ENCODE measurements around the gene PRDM16. TPM values are rescaled to one million over a fixed set of nuclear protein-coding genes. Genes with fewer than 3 reads are reported as not detected.
A peak's percentile ranks its signal among the peaks of the same experiment; 100 is the strongest.

The PRDM16 gene
- total RNA-seq, 4 donors from 2014 or later = 5.9 to 41.7 (median 11.2) TPM

DNA sequence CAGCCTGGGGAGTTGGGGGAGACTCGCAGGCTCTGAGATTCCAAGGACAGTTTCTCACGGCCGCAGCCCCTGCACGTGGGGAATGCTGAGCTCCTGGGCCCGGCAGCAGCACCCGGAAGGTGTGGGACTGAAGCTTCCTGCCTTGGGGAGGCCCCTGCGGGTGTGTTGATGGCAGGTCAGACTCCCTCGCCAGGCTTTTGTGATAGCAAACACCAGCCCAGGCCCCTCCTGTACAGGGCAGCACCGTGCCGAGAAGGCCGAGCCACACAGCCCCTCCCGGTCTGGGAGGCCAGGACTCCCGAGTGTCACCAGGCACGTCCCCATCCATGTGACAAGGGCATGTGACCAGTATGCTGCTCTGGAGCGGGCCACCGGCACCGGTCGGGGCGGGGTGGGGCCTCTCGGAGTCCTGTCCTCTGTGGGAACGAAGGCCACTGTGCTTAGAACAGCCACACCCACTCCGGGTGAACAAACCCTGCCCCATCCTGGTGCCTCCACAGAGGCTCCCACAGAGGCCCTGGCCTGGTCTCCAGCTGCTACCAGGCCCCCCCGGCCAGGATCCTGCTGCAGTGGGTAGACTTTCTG lies 354.3 kb downstream of the PRDM16 start:
- Histone ChIP-seq H3K27ac (peak overlapping the region; percentile 81 to 93 (median 89)), H3K4me3 (no peak overlapping the region), H3K4me1 (peaks cover 0 to 55% (median 24%) of the 10 kb centered on the region in 4 donors), H3K36me3 (peaks cover 0 to 33% (median 0%) of the 10 kb centered on the region in 3 donors), H3K27me3 (no peaks in the 10 kb centered on the region), H3K9me3 (no peaks in the 10 kb centered on the region)
- TF ChIP-seq, protein P1, sequence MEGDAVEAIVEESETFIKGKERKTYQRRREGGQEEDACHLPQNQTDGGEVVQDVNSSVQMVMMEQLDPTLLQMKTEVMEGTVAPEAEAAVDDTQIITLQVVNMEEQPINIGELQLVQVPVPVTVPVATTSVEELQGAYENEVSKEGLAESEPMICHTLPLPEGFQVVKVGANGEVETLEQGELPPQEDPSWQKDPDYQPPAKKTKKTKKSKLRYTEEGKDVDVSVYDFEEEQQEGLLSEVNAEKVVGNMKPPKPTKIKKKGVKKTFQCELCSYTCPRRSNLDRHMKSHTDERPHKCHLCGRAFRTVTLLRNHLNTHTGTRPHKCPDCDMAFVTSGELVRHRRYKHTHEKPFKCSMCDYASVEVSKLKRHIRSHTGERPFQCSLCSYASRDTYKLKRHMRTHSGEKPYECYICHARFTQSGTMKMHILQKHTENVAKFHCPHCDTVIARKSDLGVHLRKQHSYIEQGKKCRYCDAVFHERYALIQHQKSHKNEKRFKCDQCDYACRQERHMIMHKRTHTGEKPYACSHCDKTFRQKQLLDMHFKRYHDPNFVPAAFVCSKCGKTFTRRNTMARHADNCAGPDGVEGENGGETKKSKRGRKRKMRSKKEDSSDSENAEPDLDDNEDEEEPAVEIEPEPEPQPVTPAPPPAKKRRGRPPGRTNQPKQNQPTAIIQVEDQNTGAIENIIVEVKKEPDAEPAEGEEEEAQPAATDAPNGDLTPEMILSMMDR (IDR thresholded peaks at IDR 0.05) = no peak
- TF ChIP-seq POLR2A (IDR thresholded peaks at IDR 0.05) (peak in 1 of 2 donors; percentile 33), EP300 (IDR thresholded peaks at IDR 0.05) (peak; percentile 47 to 58)
- no peak for DNase-seq (ENCODE audit: low spot score in 2 of 2)
- WGBS, 2 donors = 29 to 41% methylated on average over 12 to 20 of the region's 23 CpGs

DNA sequence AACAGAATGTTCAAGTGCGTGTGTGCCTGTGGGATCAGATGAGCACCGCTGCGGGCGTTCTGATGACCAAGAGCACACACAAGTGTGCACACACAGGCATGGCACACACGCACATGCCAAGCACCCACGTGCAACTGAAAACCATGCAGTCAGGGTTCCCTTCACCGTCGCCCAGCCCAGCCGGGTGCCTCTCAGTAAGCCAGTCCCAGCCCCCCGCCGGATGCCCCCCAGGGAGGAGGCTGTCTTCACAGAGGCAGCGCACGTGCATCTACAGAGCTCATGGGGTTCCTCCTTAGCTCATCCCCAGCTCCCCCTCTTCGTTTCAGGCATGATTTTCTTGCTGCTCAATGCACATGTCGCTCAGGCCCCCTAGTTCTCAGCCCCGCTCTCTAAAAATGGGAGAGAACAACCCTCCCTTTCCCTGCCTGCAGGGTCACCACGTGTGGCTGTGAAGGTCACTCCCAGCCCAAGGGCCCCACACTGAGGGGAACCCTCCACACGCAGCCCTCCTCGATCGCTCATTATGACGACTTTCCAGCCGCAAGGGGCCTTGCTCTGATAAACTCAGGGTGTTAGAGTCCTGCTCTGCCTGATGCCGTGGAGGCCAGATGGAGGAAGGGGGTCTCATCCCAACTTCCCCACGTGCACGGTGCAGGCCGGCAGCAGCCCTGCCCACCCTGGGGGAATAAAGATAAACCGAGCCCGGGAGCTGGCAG lies 355.1 kb downstream of the PRDM16 start:
- Histone ChIP-seq H3K27ac (peak overlapping the region; percentile 81 to 93 (median 89)), H3K9me3 (no peaks in the 10 kb centered on the region), H3K36me3 (peaks cover 0 to 30% (median 0%) of the 10 kb centered on the region in 3 donors), H3K4me1 (peaks cover 0 to 48% (median 24%) of the 10 kb centered on the region in 4 donors), H3K27me3 (no peaks in the 10 kb centered on the region), H3K4me3 (no peak overlapping the region)
- no peak for TF ChIP-seq EP300 (IDR thresholded peaks at IDR 0.05)
- 52 to 57% methylated on average over 28 of the region's 28 CpGs for WGBS, 2 donors
- DNase-seq (ENCODE audit: low spot score in 2 of 2) = no peak

DNA sequence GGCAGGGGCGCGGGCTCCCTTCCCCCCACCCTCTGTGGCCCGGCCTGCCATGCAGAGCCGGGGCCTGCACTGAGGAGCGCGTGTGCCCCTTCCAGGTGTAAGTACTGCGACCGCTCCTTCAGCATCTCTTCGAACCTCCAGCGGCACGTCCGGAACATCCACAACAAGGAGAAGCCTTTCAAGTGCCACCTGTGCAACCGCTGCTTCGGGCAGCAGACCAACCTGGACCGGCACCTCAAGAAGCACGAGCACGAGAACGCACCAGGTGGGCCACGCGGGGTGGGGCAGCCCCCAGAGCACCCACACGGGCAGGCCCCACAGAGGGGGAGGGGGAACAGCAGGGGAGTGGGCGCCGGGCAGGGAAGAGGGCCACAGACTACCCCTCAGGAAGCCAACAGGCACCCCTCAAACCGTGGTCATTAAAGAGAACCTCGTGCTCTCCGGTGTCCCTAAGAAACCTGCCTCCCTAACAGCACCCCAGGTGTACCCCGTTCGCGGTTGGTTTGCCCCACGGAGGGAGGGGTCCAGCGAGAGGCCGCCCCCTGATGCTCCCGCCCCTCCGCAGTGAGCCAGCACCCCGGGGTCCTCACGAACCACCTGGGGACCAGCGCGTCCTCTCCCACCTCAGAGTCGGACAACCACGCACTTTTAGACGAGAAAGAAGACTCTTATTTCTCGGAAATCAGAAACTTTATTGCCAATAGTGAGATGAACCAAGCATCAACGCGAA lies 356.6 kb downstream of the PRDM16 start:
- Histone ChIP-seq H3K9me3 (no peaks in the 10 kb centered on the region), H3K27ac (no peak overlapping the region), H3K36me3 (peaks cover 0 to 30% (median 0%) of the 10 kb centered on the region in 3 donors), H3K4me1 (peaks cover 0 to 41% (median 24%) of the 10 kb centered on the region in 4 donors), H3K4me3 (no peak overlapping the region), H3K27me3 (no peaks in the 10 kb centered on the region)
- TF ChIP-seq EP300 (IDR thresholded peaks at IDR 0.05) = no peak
- TF ChIP-seq POLR2A (IDR thresholded peaks at IDR 0.05) = no peak
- TF ChIP-seq, protein P1 (IDR thresholded peaks at IDR 0.05) = no peak
- WGBS, 2 donors = 91% methylated on average over 42 to 44 of the region's 44 CpGs
- DNase-seq (ENCODE audit: low spot score in 2 of 2) = no peak

DNA sequence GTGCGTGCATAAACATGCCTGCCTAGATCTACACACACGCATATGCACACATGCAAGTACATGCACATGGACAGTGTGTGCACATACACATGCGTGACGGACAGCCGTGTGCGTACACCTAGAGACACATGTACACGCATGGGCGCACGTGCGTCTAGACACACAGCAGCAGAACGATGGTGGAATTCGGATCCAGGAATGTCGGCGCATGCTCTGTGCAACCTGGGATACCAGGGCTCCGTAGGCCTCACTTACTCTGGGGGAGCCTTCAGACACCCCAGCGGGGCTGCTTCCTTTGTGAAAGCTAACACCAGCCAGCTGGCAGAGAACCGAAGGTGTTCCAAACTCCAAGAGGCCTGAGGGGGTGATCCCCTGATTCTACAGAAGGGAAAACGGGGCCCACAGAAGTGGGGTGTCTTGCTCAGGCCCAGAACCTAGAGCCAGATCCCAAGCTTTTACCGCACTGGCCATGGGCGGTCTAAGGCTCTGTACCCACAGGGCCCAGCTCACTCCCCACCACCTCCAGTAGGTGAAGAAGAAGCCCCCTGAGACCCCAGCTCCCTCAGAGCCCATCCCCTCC lies 358.0 kb downstream of the PRDM16 start:
- DNase-seq (ENCODE audit: low spot score in 2 of 2) = no peak
- Histone ChIP-seq H3K4me3 (no peak overlapping the region), H3K36me3 (peaks cover 0 to 30% (median 0%) of the 10 kb centered on the region in 3 donors), H3K4me1 (peaks cover 0 to 41% (median 26%) of the 10 kb centered on the region in 4 donors), H3K27ac (no peak overlapping the region), H3K9me3 (no peaks in the 10 kb centered on the region), H3K27me3 (no peaks in the 10 kb centered on the region)
- TF ChIP-seq, protein P1 (IDR thresholded peaks at IDR 0.05) = no peak
- TF ChIP-seq EP300 (IDR thresholded peaks at IDR 0.05) (no peak), POLR2A (IDR thresholded peaks at IDR 0.05) (no peak)
- 90 to 92% methylated on average over 20 of the region's 20 CpGs for WGBS, 2 donors
